ENCODE results near the gene EFCAB8.
"Not testable (repeated sequence)": the region's sequence is repeated elsewhere in the genome, so short reads cannot be mapped to it uniquely, and the experiment has no call there.

Gene EFCAB8

DNA sequence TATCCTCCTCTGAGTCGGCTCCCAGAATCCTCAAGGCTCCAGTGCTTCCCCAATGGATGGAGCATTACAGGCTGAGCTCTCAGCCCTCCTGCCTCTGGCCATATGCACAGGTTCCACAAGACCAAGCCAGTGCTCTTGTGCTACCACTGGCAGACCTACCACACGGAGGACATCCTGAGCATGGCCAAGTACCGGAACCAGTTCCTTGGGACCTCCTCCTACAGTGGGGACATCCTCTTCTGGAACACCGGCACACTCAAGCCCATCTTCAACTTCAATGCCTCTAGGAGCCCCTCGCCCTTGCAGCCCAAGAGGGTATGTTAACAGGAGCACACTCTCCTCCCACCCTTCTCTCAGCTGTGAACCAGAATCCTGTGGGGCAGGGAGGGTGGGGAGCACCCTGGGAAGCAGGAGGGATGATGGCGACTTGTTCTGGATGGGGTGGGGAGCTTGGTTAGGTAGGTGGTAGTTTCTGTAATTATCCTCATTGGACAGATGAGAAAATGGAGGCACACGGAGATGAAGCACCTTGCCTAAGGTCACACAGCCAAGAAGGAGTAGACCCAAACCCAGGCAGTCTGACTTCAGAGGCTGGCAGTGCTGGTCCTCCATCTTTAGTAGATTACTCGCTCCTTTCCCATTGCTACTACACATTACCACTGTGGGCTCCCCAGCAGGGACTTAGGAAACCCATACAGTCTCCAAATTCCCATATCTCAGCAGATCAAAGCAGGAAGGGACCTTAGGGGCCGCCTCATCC lies 58.6 kb downstream of the EFCAB8 start:
- no peak for DNase-seq

DNA sequence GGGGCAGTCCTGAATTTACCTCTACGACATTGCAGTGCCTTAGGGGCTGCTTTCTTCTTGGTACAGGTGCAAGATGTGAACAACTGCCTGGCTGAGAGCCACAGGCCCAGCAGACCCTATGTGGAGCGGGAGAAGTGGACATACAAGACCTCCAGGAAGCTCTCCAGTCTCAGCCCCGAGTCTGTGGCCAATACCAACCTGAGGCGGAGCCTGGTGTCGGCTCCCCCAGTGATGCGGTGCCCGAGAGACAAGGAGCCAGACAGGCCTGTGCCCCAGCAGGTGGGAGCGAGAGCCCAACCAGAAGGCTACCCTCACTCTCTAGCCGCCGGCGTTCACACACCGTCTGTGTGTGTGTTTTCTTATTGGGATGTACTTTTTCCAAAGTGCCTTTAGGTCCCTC lies 59.6 kb downstream of the EFCAB8 start:
- DNase-seq: no peak

DNA sequence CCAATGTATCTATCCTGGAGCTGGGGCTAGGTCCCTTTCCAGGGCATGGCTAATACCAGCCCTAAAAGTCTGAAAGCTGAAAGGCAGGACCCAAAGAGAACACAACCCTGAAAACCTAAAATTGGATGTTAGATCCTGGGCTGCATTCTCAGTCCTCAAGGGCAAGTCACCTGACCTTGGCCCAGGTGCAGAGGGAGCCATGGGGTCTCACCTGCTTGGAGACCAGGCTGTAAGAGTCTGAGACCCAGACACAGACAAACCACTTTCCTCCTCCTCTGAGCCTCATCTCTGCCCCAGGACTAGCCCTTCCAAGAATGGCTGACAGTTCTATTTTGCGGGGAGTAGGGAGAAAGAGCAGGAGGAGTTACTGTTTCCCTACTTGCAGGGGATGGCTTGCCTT lies 60.0 kb downstream of the EFCAB8 start:
- DNase-seq: no peak

DNA sequence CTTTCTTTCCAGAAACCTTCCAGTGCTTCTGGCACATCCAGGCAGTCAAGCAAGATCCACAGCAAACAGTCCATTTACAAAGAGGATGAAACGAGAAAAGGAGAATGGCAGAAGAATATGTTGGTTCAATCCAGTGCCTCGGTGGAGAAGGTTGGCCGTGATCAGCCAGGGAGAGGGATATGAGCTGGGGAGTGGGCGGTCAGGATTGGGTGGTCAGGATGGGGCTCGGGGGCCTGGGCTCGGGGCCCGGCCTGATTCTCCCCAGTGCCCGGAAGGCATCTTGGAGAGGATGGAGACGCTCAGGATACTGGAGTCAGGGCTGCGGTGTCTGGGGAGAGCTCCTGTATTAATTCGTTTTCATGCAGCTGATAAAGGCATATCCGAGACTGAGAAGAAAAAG lies 61.3 kb downstream of the EFCAB8 start:
- DNase-seq: no peak

DNA sequence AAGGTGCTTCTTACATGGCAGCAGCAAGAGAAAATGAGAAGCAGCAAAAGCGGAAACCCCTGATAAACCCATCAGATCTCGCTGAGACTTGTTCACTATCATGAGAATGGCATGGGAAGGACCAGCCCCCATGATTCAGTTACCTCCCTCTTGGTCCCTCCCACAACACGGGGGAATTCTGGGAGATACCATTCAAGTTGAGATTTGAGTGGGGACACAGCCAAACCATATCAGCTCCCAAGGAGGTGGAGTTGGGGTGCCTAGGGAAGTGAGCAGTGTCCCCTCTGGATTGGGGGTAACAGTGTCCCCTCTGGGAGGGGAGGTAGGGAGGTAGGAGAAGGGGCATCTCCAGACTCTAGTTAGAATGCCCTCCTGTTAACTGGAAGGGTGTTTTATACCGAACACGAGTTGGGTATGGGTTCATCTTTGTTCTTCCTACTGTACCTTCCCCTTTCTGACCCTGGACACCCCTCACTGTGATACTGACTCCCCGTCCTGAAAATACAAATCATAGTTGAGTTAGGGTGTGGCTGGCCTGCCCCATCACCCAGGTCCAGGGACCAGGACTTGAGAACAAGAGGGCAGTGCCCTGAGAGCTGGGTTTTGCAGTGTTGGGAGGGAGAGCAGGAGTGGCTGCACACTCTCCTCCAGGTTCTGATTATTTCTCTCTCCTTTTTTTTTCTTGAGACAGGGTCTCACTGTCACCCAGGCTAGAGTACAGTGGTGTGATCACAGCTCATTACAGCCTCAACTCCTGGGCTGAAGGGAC lies 62.0 kb downstream of the EFCAB8 start:
- no peak for DNase-seq

DNA sequence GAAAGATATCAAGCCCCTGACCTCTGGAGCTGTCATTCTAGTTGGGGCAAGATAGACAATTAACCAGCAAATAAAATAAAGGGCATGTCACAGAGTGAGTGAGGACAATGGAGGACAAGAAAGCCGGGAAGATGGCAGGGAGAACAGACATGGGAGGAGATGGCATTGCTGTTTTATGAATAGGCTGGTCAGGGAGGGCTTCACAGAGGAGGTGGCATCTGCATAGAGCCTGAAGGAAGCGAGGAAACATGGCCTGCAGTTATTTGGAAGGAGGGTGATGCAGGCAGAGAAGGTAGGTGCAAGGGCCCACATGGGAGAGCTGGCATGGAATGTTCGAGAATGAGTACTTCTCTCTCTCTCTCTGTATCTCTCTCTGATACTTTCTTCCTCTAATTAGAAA lies 63.7 kb downstream of the EFCAB8 start:
- DNase-seq: no peak

DNA sequence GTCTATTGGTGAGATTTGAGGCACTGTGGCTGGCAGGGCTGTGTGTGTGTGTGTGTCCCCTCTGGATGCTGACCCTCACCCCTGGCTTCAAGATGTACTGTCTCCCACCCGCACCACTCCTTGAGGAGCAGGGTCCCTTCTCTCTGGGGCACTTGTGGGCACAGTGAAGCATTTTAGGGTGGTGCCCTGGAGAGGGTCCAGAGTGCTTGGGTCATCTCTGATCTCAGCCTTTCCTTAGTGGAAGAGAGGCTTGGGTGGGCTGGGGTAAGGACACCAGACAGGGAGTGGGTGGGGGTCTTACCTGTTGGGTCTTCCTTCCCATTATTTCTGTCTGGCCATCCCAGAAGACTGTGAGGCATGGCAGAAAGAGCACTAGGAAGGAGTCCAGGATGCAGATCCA lies 66.1 kb downstream of the EFCAB8 start:
- DNase-seq: no peak

DNA sequence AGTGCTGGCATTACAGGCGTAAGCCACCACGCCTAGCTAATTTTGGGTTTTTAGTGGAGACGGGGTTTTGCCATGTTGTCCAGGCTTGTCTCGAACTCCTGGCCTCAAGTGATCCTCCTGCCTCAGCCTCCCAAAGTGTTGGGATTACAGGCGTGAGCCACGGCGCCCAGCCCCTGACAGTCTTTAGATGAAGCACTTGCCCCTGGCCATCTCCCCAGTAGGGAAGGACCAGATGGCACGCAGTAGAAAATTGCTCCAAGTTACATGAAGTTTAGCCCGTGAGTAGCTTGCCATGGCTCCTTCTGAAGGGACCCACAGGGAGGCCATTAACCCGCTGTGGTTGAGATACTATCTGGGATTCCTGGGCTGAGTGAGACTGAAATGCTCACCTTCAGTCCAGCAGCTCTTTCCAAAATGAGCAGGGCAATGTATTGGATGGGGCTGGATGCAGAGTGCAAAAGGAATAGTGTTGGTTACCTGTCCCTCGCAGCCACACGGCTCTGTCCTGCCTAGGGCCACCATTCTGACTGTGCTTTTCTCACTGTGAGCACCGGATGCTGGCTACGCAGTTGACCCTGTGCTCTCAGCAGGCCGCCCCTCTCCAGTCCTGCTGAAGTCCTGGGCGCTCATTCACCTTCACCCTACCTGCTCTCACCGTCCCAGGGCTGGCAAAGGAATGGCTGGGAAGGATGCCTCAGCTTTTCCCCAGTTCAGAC lies 66.9 kb downstream of the EFCAB8 start:
- no peak for DNase-seq

DNA sequence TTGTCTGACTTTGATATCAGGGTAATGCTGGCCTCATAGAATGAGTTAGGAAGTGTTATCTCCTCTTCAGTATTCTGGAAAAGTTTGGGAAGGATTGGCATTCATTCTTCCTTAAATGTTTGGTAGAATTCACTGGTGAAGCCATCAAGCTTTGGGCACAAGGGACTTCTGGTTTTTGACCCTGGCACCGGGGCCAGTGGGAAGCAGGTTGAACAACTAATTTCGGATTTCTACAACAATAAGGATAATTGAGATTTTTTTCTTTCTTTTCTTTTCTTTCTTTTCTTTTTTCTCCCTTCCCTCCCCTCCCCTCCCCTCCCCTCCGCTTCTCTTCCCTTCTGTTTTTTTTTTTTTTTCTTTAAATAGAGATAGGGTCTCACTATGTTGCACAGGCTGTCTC lies 70.4 kb downstream of the EFCAB8 start:
- no peak for DNase-seq

DNA sequence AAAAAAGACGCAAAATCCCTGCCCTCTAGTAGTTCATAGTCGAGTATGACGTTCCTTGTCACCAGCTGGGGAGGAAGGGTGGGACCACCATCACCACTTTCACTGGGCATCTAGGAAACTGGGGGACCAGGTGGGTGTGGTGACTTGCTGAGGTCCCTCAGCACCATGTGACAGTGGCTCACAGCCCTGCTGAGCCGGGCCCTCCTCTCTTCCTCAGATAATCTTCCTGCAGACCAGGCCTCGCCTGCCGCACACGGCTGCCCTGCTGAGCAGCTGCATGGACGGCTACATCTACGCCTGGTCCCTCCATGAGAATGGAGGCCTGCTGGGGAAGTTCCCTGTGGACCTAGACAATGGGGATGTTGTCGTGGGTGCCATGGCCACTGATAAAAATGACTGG lies 71.5 kb downstream of the EFCAB8 start:
- DNase-seq: no peak

DNA sequence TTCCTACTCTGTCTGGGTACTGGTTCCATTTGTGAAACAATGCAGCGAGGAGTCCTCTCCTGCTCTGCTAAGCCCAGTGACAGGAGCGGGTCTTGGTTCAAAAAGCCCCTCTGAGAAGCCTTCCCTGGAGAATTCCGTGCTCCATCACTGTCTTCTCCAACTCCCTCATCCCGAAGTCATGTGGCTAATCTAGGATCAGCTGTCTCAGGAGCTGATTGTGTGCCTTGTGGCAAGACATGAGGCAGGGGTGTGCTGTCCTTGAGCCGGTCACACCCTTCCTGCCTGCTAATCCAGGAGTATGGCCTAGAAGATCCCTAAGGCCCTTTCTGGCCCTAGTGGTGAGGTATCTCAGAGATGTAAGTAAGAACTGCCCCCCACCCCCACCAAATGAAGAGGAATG lies 72.0 kb downstream of the EFCAB8 start:
- no peak for DNase-seq

DNA sequence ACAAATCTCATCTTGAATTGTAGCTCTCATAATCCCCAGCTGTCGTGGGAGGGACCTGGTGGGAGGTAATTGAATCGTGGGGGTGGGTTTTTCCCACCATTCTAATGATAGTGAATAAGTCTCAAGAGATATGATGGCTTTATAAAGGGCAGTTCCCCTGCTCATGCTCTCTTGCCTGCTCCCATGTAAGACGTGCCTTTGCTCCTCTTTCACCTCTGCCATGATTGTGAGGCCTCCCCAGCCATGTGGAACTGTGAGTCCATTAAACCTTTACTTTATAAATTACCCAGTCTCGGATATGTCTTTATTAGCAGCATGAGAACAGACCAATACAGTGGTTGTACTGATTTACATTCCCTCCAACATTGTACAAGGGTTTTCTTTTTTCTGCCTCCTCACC lies 75.9 kb downstream of the EFCAB8 start:
- DNase-seq: no peak

DNA sequence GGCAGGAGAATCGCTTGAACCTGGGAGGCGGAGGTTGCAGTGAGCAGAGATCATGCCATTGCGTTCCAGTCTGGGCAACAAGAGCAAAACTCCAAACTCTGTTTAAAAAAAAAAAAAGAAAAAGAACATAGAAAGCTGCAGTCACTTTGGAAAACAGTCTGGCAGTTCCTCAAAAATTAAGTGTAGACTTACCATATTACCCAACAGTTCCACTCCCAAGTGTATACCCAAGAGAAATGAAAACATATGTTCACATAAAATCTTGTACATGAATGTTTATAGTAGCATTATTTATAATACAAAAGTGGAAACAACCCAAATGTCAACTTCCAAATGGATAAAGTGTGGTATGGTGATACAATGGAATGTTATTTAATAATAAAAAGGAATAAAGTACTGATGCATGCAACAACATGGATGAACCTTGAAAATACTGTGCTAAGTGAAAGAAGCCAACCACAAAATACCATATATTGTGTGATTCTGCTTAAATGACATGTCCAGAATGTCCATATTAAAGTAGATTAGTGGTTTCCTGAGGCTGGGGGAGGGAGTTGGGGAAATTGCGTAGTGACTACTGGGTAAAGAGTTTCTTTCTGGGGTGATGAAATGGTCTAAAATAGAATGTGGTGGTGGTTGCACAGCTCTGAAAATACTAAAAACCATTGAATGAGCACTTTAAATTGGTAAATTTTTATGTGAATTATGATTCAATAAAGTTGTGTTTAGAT lies 82.6 kb downstream of the EFCAB8 start:
- DNase-seq: no peak

DNA sequence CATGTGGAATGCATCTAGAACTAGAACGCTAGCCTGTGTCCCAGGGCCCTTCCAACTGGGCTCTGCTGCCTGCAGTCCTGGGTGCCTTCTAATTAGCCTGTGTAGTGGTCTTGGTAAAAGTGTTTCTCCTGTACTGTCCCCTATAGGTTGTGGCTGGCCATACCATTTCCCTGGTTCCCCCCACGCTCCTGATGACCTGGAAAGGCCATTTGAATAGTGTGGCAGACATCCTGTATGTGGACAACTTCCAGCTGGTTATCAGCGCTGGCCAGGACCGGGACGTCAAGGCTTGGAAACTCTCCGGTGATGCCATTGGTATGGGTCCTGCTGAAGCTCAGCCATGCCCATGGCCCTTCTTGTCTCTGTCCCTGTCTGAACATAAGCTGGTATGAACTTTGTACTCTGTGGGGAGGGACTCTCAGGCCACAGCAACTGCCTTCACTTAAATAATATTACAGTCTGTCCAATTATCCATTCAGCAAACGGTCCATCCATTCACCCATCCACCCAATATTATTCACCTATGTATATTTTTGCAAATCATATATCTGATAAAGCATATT lies 84.8 kb downstream of the EFCAB8 start:
- DNase-seq: no peak

DNA sequence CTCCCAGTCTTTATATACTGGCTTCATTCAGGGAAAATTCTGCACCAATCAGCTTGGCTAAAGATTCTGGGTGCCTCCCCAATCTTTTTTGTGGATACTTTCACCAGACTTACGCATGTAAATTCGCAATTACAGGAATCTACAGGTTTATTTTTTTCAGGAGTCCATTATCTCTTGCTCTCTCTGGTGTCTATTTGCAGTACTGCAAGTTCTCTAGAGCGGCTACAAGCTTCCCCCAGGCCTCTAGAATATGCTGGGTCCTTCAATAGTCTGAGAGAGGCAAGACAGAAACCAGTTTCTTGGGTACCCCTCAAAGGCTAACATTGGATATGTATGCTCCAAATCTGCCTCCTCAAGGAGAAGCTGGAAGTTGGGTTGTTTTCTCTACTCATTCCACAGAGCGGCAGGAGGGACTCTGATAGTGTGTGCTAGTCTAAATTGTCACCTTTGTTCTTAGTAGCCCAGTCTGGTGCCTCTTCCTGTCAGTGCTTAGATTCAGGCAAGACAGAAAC lies 87.0 kb downstream of the EFCAB8 start:
- no peak for DNase-seq

DNA sequence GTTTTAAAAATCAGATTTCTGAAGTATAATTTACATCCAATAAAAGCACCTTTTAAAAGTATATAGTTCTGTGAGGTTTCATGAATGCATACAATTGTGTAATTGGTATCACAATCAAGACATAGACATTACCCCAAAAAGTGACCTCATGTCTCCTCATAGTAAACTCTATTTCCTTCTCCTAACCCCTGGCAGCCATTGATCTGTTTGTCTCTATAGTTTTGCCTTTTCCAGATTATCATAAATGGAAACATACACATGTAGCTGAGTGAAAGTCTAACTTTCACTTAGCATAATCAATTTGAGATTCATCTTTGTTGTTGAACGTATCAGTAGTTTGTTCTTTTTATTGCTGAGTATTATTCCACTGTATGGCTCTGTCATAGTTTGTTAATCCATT lies 87.9 kb downstream of the EFCAB8 start:
- DNase-seq: no peak

DNA sequence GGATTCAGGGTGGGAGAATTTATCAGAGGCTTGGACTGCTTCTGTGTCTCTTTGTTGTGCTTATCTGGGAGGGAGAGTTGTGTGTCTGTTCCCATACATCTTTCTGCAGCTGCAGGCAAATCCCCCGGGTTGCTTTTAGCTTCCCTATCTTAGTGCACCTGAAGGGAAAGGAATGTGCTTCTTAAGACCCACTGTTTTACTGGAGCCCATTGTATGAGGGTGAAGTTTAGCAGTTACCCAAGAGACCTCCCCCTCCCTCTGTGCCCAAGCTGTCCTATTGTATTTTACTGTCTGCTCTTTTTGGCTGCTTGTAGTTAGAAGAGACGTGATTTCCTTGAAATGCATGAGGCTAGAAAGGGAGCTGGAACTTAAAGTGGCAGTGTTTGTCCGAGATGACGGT lies 91.8 kb downstream of the EFCAB8 start:
- DNase-seq: not testable (repeated sequence)

DNA sequence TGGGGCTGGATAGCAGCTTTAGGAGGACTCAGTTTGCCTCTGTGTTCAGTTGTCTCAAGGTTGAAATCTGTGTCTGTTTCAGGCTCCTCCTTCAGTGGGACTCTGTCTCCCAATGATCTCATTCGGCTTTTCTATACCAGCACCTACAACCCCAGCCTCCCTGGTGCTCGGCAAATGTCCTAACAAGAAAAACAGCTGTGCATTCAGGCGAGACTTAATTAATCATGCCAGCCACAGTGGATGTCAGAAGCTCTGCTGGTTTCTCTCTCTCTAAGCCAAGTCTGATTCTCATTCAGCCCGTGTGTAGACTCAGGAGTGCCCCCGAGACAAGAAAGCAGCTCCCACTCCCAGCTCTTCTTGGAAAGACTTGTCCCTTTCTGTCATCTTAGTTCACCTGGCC lies 98.7 kb downstream of the EFCAB8 start:
- DNase-seq: no peak

DNA sequence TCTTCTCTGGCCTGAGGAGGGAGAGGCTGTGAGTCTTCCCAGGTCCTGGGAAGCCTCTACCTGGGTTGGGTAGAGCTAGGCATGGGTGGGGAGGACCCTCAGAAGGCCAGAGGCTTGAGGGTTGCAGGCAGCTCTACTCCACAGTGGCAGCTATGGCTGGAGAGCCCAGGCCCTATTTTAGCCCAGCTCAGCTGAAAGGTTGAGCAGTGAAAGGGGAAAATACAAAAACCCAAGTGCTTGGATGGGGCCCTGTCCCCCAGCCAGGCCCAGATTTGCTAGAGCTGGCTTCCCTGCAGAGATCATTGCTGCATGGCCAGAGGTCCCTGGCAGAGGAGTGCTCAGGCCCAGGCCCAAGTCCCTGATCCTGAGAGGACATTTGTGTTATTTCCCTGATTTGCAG lies 99.9 kb downstream of the EFCAB8 start:
- DNase-seq: no peak

DNA sequence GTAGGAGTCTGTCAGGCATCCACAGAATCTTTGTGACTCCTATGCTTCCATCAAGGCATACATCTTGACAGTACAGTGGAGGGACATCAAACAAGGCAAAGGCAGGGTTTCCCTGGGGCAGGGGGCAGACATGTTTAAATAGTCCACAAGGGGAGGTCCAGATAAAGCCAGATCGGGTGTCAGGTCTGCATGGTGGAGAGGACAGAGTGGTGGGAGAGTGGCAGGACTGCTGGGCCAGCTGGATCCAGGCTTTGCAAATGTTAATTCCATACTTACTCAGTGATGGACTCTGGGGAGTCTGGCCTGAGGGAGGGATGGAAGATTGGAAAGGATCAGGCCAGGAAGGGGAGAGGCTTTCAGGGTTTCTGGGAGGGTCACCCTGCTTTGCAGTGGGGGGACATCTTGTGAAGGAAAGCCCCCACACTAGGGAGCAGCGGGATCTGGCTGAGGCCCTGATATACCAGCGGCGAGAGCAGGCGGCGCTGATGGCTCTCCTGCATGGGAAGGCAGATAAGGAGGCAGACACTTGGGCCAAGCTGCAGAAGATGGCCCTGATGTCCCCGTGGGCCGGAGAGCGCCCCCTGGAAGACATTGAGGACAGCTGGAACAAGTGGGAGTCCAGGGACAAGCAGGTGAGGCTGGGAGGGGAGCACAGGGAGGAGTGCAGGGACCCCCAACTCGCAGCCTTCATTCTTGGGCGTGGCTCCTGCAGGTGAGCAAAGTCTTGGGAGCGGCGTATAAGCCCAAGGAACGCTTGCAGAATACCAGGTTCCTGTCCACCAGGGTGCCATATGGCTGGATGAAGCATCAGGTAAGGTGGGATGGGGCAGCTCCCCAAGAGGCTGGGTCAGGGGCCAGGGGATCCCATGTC lies 100.9 kb downstream of the EFCAB8 start:
- no peak for DNase-seq

DNA sequence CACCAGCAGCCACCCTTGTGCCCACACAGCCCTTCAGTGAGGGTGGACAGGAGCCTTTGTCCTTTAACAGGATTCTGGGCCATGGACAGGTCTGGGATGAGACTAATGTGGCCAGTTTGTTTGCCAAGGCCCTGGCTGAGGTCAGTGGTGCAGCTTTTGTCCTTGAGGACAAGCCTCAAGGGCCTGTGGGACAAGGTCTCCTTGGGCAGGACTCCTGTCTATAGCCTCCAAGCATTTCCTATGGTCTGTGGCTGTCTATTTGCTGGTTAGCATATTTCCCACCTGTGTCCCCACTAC lies 101.4 kb downstream of the EFCAB8 start:
- DNase-seq: no peak

Measured in NCI-H1105 (cell line).